Heart right ventricle (tissue), 16 donors: ENCODE measurements around the gene MXRA7. TPM values are rescaled to one million over a fixed set of nuclear protein-coding genes. Genes with fewer than 3 reads are reported as not detected.

Source experiments
- ATAC-seq, 8 donors: fragments of 200-7000 bp; cut with Tn5 transposase; one replicate each; pipeline ENCODE4 v1.9.1; 2020; ENCODE audit warnings: mild to moderate bottlenecking in 8 of 8, moderate library complexity in 8 of 8, moderate number of reproducible peaks in 1 of 8
- DNase-seq, 2 donors: peaks; one replicate each; pipeline ENCODE4 v3.0.0-alpha.2; 2020
- H3K27ac ChIP-seq, 10 donors: fragments of 200-600 bp; sonication (generic) in 2 of 10; one replicate each; pipeline versions ENCODE4 v1.5.0 to v1.8.0; 2020 to 2022; ENCODE audit warnings: mild to moderate bottlenecking in 3 of 10
- H3K27me3 ChIP-seq, 7 donors: fragments of 200-600 bp; one replicate each; pipeline ENCODE4 v1.8.0; 2021 to 2022; ENCODE audit warnings: mild to moderate bottlenecking in 2 of 7
- H3K36me3 ChIP-seq, 9 donors: fragments of 200-600 bp; sonication (generic) in 1 of 9; one replicate each; pipeline versions ENCODE4 v1.5.0 to v1.8.0; 2020 to 2022; ENCODE audit warnings: mild to moderate bottlenecking in 2 of 9
- H3K4me1 ChIP-seq, 9 donors: fragments of 200-600 bp; sonication (generic) in 1 of 9; one replicate each; pipeline versions ENCODE4 v1.5.0 to v1.8.0; 2020 to 2022; ENCODE audit warnings: mild to moderate bottlenecking in 4 of 9
- H3K4me3 ChIP-seq, 10 donors: fragments of 200-600 bp; sonication (generic) in 2 of 10; one replicate each; pipeline versions ENCODE4 v1.5.0 to v1.8.0; 2020 to 2022; ENCODE audit warnings: mild to moderate bottlenecking in 7 of 10, moderate library complexity in 2 of 10
- H3K9me3 ChIP-seq, 11 donors: fragments of 200-600 bp in 10 of 11; sonication (generic) in 2 of 11; one replicate each; pipeline versions ENCODE4 v1.5.0 to v1.8.0; 2013 to 2022; ENCODE audit warnings: mild to moderate bottlenecking in 2 of 11, control low read depth in 1 of 11, moderate library complexity in 1 of 11
- CTCF ChIP-seq, 9 donors: fragments of 200-600 bp; sonication (generic) in 2 of 9; IDR thresholded peaks; one replicate each; pipeline versions ENCODE4 v1.5.0 to v1.8.0; 2021 to 2022; ENCODE audit warnings: antibody characterized with exemption in 9 of 9, mild to moderate bottlenecking in 5 of 9, moderate library complexity in 1 of 9
- WGBS, 2 donors: extraction: QIAGEN DNeasy Blood & Tissue Kit; methylation state at CpG; one replicate each; pipeline ENCODE4 v1.1.7; 2013; ENCODE audit warnings: inconsistent platforms in 1 of 2; 5-methylcytosine and 5-hydroxymethylcytosine counted together
- intact Hi-C, 10 donors: fragments of 100-400 bp; cut with DNase I; formaldehyde crosslinking; loops; one replicate each; pipeline versions ENCODE4 v1.11.1 to v1.14.2; 2022
- polyA plus RNA-seq, 2 donors: library from polyadenylated mRNA; stranded (reverse); fragments of 200-250 nt; gene quantifications; one replicate each; pipeline ENCODE4 v1.2.3, GENCODE V29; 2013
- total RNA-seq, 10 donors: library from RNA; stranded (reverse); fragmentation: NEBNext Ultra II Directional in 3 of 10; extraction: Animal tissue kit (Norgen Biotek cat#: 25700) in 3 of 10; gene quantifications; one replicate each; pipeline versions ENCODE4 v1.2.1 to v1.2.4, GENCODE V29; 2021 to 2023
- donor health status: Arrhythmogenic right ventricular cardiomyopathy.
- donor health status: ischemic (EF 13 %, LVEDD 7.1; RV severe dilation, severe dysfunction).
- donor health status: healthy with polysubstance abuse.
- donor health status: DM: no; HTN: yes; CAD: no.
- donor health status: DM: no; HTN: no; CAD: no.
- donor health status: ischemic (EF 25% LVEDD 6.9; RV normal size, moderate dysfunction).
- donor health status: ischemic (EF 25% LVEDD 5.7; RV mildly dilated, moderate dysfunction).
- donor health status: healthy.
- donor health status: DM: yes; HTN: yes; CAD: no.
- donor health status: Ischemic cardiomyopathy.
- donor health status: ischemic (EF 35%, LVEDD 5.7; RV mildly dilated, moderate dysfunction).
- donor health status: nonischemic (EF 11% LVEDD 7.7; RV severe dilation, severe dysfunction).
- donor health status: DM: yes; HTN: yes; CAD: no.
- donor health status: PGD.
- donor health status: ischemic (EF 29% LVEDD 5.4; RV normal size, mild dysfunction).
- donor health status: nonischemic (EF 23%, LVEDD 6.1; RV moderate dilation, normal function).

Gene MXRA7
- total and polyA plus RNA-seq, 12 donors, result 121 to 586 (median 413) TPM

GRCh38 chr17:76721463-76721862, 10.7 kb upstream of the MXRA7 start:
- Histone ChIP-seq H3K9me3 (no peaks in the 10 kb centered on the region), H3K4me3 (no peak overlapping the region), H3K36me3 (peaks cover 0 to 90% (median 76%) of the 10 kb centered on the region in 9 donors), H3K4me1 (peaks cover 14 to 66% (median 59%) of the 10 kb centered on the region in 9 donors), H3K27ac (peak overlapping the region in 7 of 10 donors; percentile 15 to 58 (median 39)), H3K27me3 (no peaks in the 10 kb centered on the region)
- intact Hi-C loops, result loop anchor here in 2 of 10 donors (10.0 kb wide), 2 partner anchors 47 to 177 kb away; partner anchors contain the start of gene PRCD (in 1 of the 2)
- no peak for ATAC-seq
- WGBS, 2 donors, result 74 to 75% methylated on average over 10 of the region's 10 CpGs
- no peak for DNase-seq
- TF ChIP-seq CTCF (IDR thresholded peaks at IDR 0.05), result no peak

- peak in 2 of 8 donors; percentile 6 to 30 for ATAC-seq
- intact Hi-C loops, result loop anchor here in 2 of 10 donors (10.0 kb wide), 2 partner anchors 46 to 176 kb away; partner anchors contain the start of gene PRCD (in 1 of the 2)
- DNase-seq, result no peak
- Histone ChIP-seq H3K27ac (peak overlapping the region in 6 of 10 donors; percentile 20 to 58 (median 42)), H3K9me3 (no peaks in the 10 kb centered on the region), H3K36me3 (peaks cover 0 to 95% (median 76%) of the 10 kb centered on the region in 9 donors), H3K27me3 (no peaks in the 10 kb centered on the region), H3K4me3 (no peak overlapping the region), H3K4me1 (peaks cover 19 to 71% (median 64%) of the 10 kb centered on the region in 9 donors)
- no peak for TF ChIP-seq CTCF (IDR thresholded peaks at IDR 0.05)
- 67 to 86% methylated on average over 9 of the region's 9 CpGs for whole genome bisulfite sequencing, 2 donors
These were observed 10.2 kb upstream of the MXRA7 start for GRCh38 chr17:76720941-76721340.

GRCh38 chr17:76720211-76720610, 9.4 kb upstream of the MXRA7 start:
- intact Hi-C loops, result loop anchor here in 2 of 10 donors (10.0 kb wide), 2 partner anchors 45 to 175 kb away; partner anchors contain the start of gene PRCD (in 1 of the 2)
- H3K4me1 ChIP-seq, result peaks cover 25 to 74% (median 67%) of the 10 kb centered on the region in 9 donors
- DNase-seq (no peak), ATAC-seq (peak in 1 of 8 donors; percentile 14)
- 61 to 71% methylated on average over 9 of the region's 9 CpGs for whole genome bisulfite sequencing, 2 donors
- H3K27me3 ChIP-seq, result no peaks in the 10 kb centered on the region
- H3K36me3 ChIP-seq, result peaks cover 0 to 100% (median 76%) of the 10 kb centered on the region in 9 donors
- H3K9me3 ChIP-seq, result no peaks in the 10 kb centered on the region
- TF ChIP-seq CTCF (IDR thresholded peaks at IDR 0.05), result no peak
- H3K4me3 ChIP-seq, result no peak overlapping the region
- peak overlapping the region in 5 of 10 donors; percentile 29 to 58 (median 46) for H3K27ac ChIP-seq

GRCh38 chr17:76718516-76718915, 7.8 kb upstream of the MXRA7 start:
- Histone ChIP-seq H3K4me3 (no peak overlapping the region), H3K9me3 (no peaks in the 10 kb centered on the region), H3K36me3 (peaks cover 0 to 97% (median 68%) of the 10 kb centered on the region in 9 donors), H3K27ac (no peak overlapping the region), H3K27me3 (no peaks in the 10 kb centered on the region), H3K4me1 (peaks cover 17 to 73% (median 61%) of the 10 kb centered on the region in 9 donors)
- TF ChIP-seq CTCF (IDR thresholded peaks at IDR 0.05), result no peak
- DNase-seq (no peak), ATAC-seq (no peak)
- 87 to 89% methylated on average over 16 of the region's 16 CpGs for WGBS, 2 donors
- intact Hi-C loops, result loop anchor here in 2 of 10 donors (5.0 to 10.0 kb wide), 2 partner anchors 36 to 164 kb away; no protein-coding TSS in a partner anchor
